ENCODE results near the gene BPIFA3. TPM values are rescaled to one million over a fixed set of nuclear protein-coding genes. Genes with fewer than 3 reads are reported as not detected.

The BPIFA3 gene
- total and polyA plus RNA-seq, 2 of the 8 experiments (the other 6 are each of a cell fraction or from before 2014, with no cell fraction given), result not detected

- no peak for TF ChIP-seq USF2 (IDR thresholded peaks at IDR 0.05; ENCODE audit: low read length)
- TF ChIP-seq SP4 (IDR thresholded peaks at IDR 0.05; ENCODE audit: low read length), result no peak
- TF ChIP-seq CHD2 (IDR thresholded peaks at IDR 0.05; ENCODE audit: low read length), result no peak
- no peak for TF ChIP-seq POLR2A (IDR thresholded peaks at IDR 0.05; ENCODE audit: control extremely low read depth in 1 of 2, low read depth in 2 of 2, low read length in 2 of 2)
- TF ChIP-seq CBX5 (IDR thresholded peaks at IDR 0.05; ENCODE audit: low read depth, low read length), result no peak
- no peak for TF ChIP-seq TCF12 (IDR thresholded peaks at IDR 0.05; ENCODE audit: low read depth, low read length)
Measured at GRCh38 chr20:33259371-33259770, 42.2 kb downstream of the BPIFA3 start (continued).

Measured in H1 (cell line).